ENCODE results near the gene GAD2.

DNA sequence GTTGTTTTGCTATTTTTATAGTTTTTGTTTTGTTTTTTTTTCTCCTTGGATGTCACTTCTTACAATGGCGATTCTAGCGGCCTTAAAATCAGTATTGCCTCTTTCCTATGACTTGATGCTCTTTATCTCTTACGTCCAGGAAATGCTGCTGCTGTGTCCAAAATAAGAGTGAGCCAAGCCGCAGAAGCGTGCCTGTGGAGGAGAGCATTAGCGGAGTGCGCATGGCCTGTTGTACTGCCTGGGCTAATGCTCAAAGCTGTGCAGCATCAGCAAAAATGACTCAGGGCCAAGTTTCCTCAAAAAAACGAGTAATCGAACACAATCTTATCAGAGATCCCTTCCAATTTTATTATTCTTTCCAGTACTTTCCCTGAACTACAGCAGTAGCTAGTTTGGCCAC is 18.5 kb upstream of the GAD2 start:
- TF ChIP-seq POLR2AphosphoS5 (IDR thresholded peaks at IDR 0.05; ENCODE audit: low read depth, low read length) = no peak
- TF ChIP-seq EP300 (IDR thresholded peaks at IDR 0.05; ENCODE audit: borderline replicate concordance in 1 of 2, low read depth in 1 of 2, low read length in 1 of 2) = no peak
